Neural cell (in vitro differentiated cells): ENCODE measurements around the gene BST1. TPM values are rescaled to one million over a fixed set of nuclear protein-coding genes. Genes with fewer than 3 reads are reported as not detected.

ENCODE experiments used
- H2AFZ ChIP-seq: fragments of 200-600, 300-800 bp; sonication (generic), shearing (Covaris generic); 2 replicates; pipeline ENCODE4 v1.6.0; 2014; ENCODE audit warnings: low read depth, mild to moderate bottlenecking, antibody characterized with exemption, low read length, moderate library complexity
- H3F3A ChIP-seq: fragments of 200-600 bp; shearing (Covaris generic); 2 replicates; pipeline ENCODE4 v1.6.1; 2016; ENCODE audit warnings: mild to moderate bottlenecking, moderate library complexity, mixed read lengths, antibody characterized with exemption, low read length; ENCODE audit not compliant: insufficient read depth, poor library complexity, severe bottlenecking
- H3K27ac ChIP-seq: fragments of 200-600, 300-800 bp; sonication (generic), shearing (Covaris generic); 2 replicates; pipeline ENCODE4 v1.5.1; 2014; ENCODE audit warnings: mild to moderate bottlenecking, low read length, moderate library complexity
- H3K27me3 ChIP-seq: fragments of 300-800, 200-600 bp; sonication (generic), shearing (Covaris generic); 2 replicates; pipeline ENCODE4 v1.6.0; 2014; ENCODE audit warnings: mild to moderate bottlenecking, low read depth, low read length, moderate library complexity; ENCODE audit not compliant: insufficient read depth
- H3K36me3 ChIP-seq: fragments of 300-800, 200-600 bp; sonication (generic), shearing (Covaris generic); 2 replicates; pipeline ENCODE4 v1.5.1; 2014; ENCODE audit warnings: mild to moderate bottlenecking, antibody characterized with exemption, low read length, moderate library complexity; ENCODE audit not compliant: insufficient read depth
- H3K4me2 ChIP-seq: fragments of 300-800, 200-600 bp; sonication (generic), shearing (Covaris generic); 2 replicates; pipeline ENCODE4 v1.6.0; 2014; ENCODE audit warnings: mild to moderate bottlenecking, low read length
- H3K4me3 ChIP-seq: fragments of 300-800, 200-600 bp; sonication (generic), shearing (Covaris generic); 2 replicates; pipeline ENCODE4 v1.5.1; 2014; ENCODE audit warnings: mild to moderate bottlenecking, low read length, moderate library complexity
- H3K79me2 ChIP-seq: fragments of 200-600 bp; shearing (Covaris generic); replicated peaks from 2 replicates; pipeline ENCODE4 v1.6.0; 2014; ENCODE audit warnings: mild to moderate bottlenecking, low read length, moderate library complexity; ENCODE audit not compliant: insufficient read depth
- H3K9ac ChIP-seq: fragments of 300-800, 200-600 bp; sonication (generic), shearing (Covaris generic); 2 replicates; pipeline ENCODE4 v1.6.1; 2016; ENCODE audit warnings: mild to moderate bottlenecking, low read length, mixed read lengths
- H3K9me2 ChIP-seq: fragments of 200-600 bp; shearing (Covaris generic); 2 replicates; pipeline ENCODE4 v1.6.1; 2016; ENCODE audit warnings: mild to moderate bottlenecking, low read length, mixed read lengths; ENCODE audit not compliant: insufficient read depth
- H3K9me3 ChIP-seq: fragments of 200-600, 300-800 bp; sonication (generic), shearing (Covaris generic); 2 replicates; pipeline ENCODE4 v1.6.1; 2016; ENCODE audit warnings: mild to moderate bottlenecking, mixed run types, low read length, moderate library complexity, mixed read lengths
- H4K20me1 ChIP-seq: fragments of 200-600 bp; shearing (Covaris generic); 2 replicates; pipeline ENCODE4 v1.6.1; 2016; ENCODE audit warnings: mild to moderate bottlenecking, mixed run types; ENCODE audit not compliant: insufficient read depth
- CTCF ChIP-seq: fragments of 450-650 bp; IDR thresholded peaks from 2 replicates; pipeline ENCODE4 v1.5.1; 2014; ENCODE audit warnings: antibody characterized with exemption, mild to moderate bottlenecking, moderate library complexity; ENCODE audit not compliant: poor library complexity, severe bottlenecking
- EP300 ChIP-seq: fragments of 450-650 bp; conservative IDR thresholded peaks from 2 replicates; pipeline ENCODE4 v1.6.1; 2014; ENCODE audit warnings: antibody characterized with exemption, mild to moderate bottlenecking, moderate library complexity; ENCODE audit not compliant: poor library complexity, severe bottlenecking
- EZH2 ChIP-seq: fragments of 200-600, 300-800 bp; shearing (Covaris generic), sonication (generic); IDR thresholded peaks from 2 replicates; pipeline ENCODE4 v1.6.1; 2014; ENCODE audit warnings: antibody characterized with exemption, low read length, borderline replicate concordance, mild to moderate bottlenecking; ENCODE audit not compliant: insufficient read depth, poor library complexity, severe bottlenecking
- MXI1 ChIP-seq: fragments of 450-650 bp; conservative IDR thresholded peaks from 2 replicates; pipeline ENCODE4 v1.6.1; 2014; ENCODE audit warnings: antibody characterized with exemption, mild to moderate bottlenecking; ENCODE audit not compliant: poor library complexity, severe bottlenecking
- POLR2AphosphoS5 ChIP-seq: IDR thresholded peaks from 2 replicates; pipeline ENCODE4 v1.6.1; 2012
- RAD21 ChIP-seq: fragments of 450-650 bp; conservative IDR thresholded peaks from 2 replicates; pipeline ENCODE4 v1.6.1; 2014; ENCODE audit warnings: antibody characterized with exemption, mild to moderate bottlenecking, moderate library complexity
- SMC3 ChIP-seq: fragments of 450-650 bp; conservative IDR thresholded peaks from 2 replicates; pipeline ENCODE4 v1.6.1; 2014; ENCODE audit warnings: antibody characterized with exemption, mild to moderate bottlenecking, moderate library complexity; ENCODE audit not compliant: poor library complexity
- TAF1 ChIP-seq: IDR thresholded peaks from 2 replicates; pipeline ENCODE4 v1.6.1; 2012; ENCODE audit warnings: low read depth
- polyA plus RNA-seq: library from polyadenylated mRNA; depleted of rRNA; stranded (reverse); fragments of >200 nt; gene quantifications from 2 replicates; pipeline ENCODE4 v1.2.3, GENCODE V29; 2014
- TF ChIP-seq, protein P1 (sequence below): IDR thresholded peaks from 2 replicates; pipeline ENCODE4 v1.6.1; 2012; ENCODE audit warnings: borderline replicate concordance

The BST1 gene
- polyA plus RNA-seq, 1 donor from 2014 or later = 1.6 TPM

DNA sequence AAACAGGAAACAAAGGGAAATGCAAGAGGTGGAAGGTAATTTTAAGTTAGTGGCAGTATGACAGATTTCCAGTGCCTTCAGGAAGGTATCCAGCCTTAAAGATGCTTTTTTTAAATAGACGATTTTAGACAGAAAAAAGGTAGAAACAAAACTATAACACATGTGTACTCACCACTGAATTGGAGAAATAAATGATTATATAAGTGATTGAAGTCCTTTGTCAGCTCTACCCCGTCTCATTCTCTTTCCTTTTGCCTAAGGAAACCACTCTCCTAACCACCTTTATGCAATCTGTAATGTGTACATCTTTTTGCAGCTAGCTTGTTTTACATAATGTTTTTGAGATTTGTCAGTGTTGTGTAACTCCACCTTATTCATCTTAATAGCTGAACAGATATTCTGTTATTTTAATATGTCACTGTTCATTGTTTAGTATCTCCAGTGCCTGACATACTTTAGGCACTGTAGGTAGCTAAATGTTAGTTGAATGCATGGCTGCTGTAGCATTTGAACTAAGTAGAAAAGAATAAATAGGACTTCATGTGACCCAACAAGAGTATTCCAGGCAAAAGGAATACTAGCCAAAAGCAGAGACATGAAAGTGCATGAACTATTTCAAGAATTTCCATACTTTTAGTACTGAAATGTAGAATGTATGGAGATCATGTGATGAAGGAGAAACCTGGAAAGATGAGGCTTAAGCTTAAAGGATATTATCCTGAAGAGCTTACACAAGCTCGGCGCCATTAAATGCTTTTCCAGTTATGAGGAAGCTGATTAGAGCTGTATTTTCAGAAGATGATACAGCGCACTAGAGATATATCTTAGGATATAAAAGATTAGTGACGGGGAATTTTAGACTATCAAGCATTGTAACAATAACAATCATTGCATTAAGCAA is 20.4 kb upstream of the BST1 start:
- H3K9me3 ChIP-seq = no peaks in the 10 kb centered on the region
- TF ChIP-seq TAF1 = no peak
- TF ChIP-seq EZH2 = no peak
- no peak for TF ChIP-seq MXI1
- no peak for TF ChIP-seq CTCF
- no peak for TF ChIP-seq EP300
- no peak for TF ChIP-seq POLR2AphosphoS5
- TF ChIP-seq RAD21 = no peak
- no peak for TF ChIP-seq SMC3
- TF ChIP-seq, protein P1, sequence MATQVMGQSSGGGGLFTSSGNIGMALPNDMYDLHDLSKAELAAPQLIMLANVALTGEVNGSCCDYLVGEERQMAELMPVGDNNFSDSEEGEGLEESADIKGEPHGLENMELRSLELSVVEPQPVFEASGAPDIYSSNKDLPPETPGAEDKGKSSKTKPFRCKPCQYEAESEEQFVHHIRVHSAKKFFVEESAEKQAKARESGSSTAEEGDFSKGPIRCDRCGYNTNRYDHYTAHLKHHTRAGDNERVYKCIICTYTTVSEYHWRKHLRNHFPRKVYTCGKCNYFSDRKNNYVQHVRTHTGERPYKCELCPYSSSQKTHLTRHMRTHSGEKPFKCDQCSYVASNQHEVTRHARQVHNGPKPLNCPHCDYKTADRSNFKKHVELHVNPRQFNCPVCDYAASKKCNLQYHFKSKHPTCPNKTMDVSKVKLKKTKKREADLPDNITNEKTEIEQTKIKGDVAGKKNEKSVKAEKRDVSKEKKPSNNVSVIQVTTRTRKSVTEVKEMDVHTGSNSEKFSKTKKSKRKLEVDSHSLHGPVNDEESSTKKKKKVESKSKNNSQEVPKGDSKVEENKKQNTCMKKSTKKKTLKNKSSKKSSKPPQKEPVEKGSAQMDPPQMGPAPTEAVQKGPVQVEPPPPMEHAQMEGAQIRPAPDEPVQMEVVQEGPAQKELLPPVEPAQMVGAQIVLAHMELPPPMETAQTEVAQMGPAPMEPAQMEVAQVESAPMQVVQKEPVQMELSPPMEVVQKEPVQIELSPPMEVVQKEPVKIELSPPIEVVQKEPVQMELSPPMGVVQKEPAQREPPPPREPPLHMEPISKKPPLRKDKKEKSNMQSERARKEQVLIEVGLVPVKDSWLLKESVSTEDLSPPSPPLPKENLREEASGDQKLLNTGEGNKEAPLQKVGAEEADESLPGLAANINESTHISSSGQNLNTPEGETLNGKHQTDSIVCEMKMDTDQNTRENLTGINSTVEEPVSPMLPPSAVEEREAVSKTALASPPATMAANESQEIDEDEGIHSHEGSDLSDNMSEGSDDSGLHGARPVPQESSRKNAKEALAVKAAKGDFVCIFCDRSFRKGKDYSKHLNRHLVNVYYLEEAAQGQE = no peak
- peak overlapping the region; percentile 98 for H3K4me2 ChIP-seq
- H3K79me2 ChIP-seq = peaks cover 44% of the 10 kb centered on the region
- peak overlapping the region; percentile 93 for H3K9ac ChIP-seq
- H3K36me3 ChIP-seq = peaks cover 4% of the 10 kb centered on the region
- peak overlapping the region; percentile 95 for H3K27ac ChIP-seq
- no peaks in the 10 kb centered on the region for H4K20me1 ChIP-seq
- peak overlapping the region; percentile 80 for H3K4me3 ChIP-seq
- no peaks in the 10 kb centered on the region for H3F3A ChIP-seq
- H3K27me3 ChIP-seq = no peaks in the 10 kb centered on the region
- H3K9me2 ChIP-seq = no peaks in the 10 kb centered on the region
- H2AFZ ChIP-seq = peak overlapping the region; percentile 95

DNA sequence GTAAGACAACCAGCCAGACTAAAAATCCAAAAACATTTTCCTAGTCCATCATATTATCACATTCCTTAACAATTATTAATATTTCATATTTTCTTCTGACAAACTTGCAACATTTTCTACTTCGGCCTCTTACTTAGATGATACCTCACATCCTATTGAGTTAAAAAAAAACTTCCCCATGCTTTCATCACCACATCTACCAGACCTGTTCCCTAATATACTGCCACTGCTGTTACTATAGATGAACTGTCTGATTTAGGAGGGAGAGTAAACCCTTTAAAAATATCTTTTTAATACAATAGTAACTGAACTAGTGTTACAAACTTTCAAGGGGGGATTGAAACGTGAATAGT is 19.7 kb upstream of the BST1 start:
- Histone ChIP-seq H3K27me3 (no peaks in the 10 kb centered on the region), H3K36me3 (peaks cover 4% of the 10 kb centered on the region), H4K20me1 (no peaks in the 10 kb centered on the region), H3K9me2 (no peaks in the 10 kb centered on the region), H3K4me2 (peak overlapping the region; percentile 98), H3F3A (no peaks in the 10 kb centered on the region), H3K79me2 (peaks cover 39% of the 10 kb centered on the region), H3K27ac (peak overlapping the region; percentile 95), H3K4me3 (peak overlapping the region; percentile 80), H3K9me3 (no peaks in the 10 kb centered on the region), H2AFZ (peak overlapping the region; percentile 95), H3K9ac (peak overlapping the region; percentile 93)
- TF ChIP-seq, protein P1 = no peak
- TF ChIP-seq POLR2AphosphoS5 (no peak), EZH2 (no peak), RAD21 (no peak), SMC3 (no peak)
